K562 (cell line): ENCODE results near the gene SLC35F5. TPM values are rescaled to one million over a fixed set of nuclear protein-coding genes. Genes with fewer than 3 reads are reported as not detected.

Experiments used
- BCLAF1 ChIP-seq, 2 experiments: fragments of 450-650 bp in 1 of 2; IDR thresholded peaks; 2 replicates each; pipeline ENCODE4 v1.6.1; 2011 to 2017; ENCODE audit warnings: low read depth in 2 of 2, antibody characterized with exemption in 1 of 2, borderline replicate concordance in 1 of 2, low read length in 1 of 2, mild to moderate bottlenecking in 1 of 2, mixed read lengths in 1 of 2; ENCODE audit not compliant: control insufficient read depth in 1 of 2
- CBFB ChIP-seq: sonication (generic); formaldehyde crosslinking; IDR thresholded peaks from 2 replicates; pipeline ENCODE4 v1.4.0; 2020; ENCODE audit warnings: mild to moderate bottlenecking, missing genetic modification reagents
- CREM ChIP-seq: IDR thresholded peaks from 2 replicates; pipeline ENCODE4 v1.6.1; 2014; ENCODE audit warnings: antibody characterized with exemption, low read depth
- E2F6 ChIP-seq, 2 experiments: IDR thresholded peaks; 2 replicates each; pipeline ENCODE4 v1.6.1; 2011; ENCODE audit warnings: borderline replicate concordance in 1 of 2, control low read depth in 1 of 2, low read depth in 1 of 2, low read length in 1 of 2, mild to moderate bottlenecking in 1 of 2, mixed read lengths in 1 of 2, moderate library complexity in 1 of 2; ENCODE audit not compliant: insufficient read depth in 1 of 2, insufficient read length in 1 of 2, poor library complexity in 1 of 2, severe bottlenecking in 1 of 2; ENCODE audit errors: extremely low read depth in 1 of 2
- ELK3 ChIP-seq: fragments of 450-650 bp; formaldehyde crosslinking; IDR thresholded peaks from 2 replicates; pipeline ENCODE4 v1.4.0; 2020; ENCODE audit warnings: mild to moderate bottlenecking
- ETV1 ChIP-seq: fragments of 450-650 bp; conservative IDR thresholded peaks from 2 replicates; pipeline ENCODE4 v1.6.1; 2016; ENCODE audit warnings: missing genetic modification characterization, control low read depth, low read depth, missing compliant biosample characterization
- ID3 ChIP-seq, 2 experiments: fragments of 250-450 bp in 1 of 2; fragments of 450-650 bp in 1 of 2; sonication (Bioruptor Pico) in 1 of 2; IDR thresholded peaks; 2 replicates each; pipeline versions ENCODE4 v1.6.1 to v1.8.0; 2016 to 2021; ENCODE audit warnings: mild to moderate bottlenecking in 2 of 2, moderate library complexity in 2 of 2, missing compliant biosample characterization in 1 of 2, missing genetic modification characterization in 1 of 2
- MAFG ChIP-seq: fragments of 450-650 bp; conservative IDR thresholded peaks from 2 replicates; pipeline ENCODE4 v1.6.1; 2016; ENCODE audit warnings: missing genetic modification characterization, missing compliant biosample characterization
- MTA2 ChIP-seq: fragments of 450-650 bp; IDR thresholded peaks from 2 replicates; pipeline ENCODE4 v1.6.1; 2016; ENCODE audit warnings: low read depth
- MYNN ChIP-seq, 2 experiments: sonication (generic); formaldehyde crosslinking in 1 of 2; IDR thresholded peaks; 2 replicates each; pipeline versions ENCODE4 v1.5.0 to v1.6.1; 2016 to 2020; ENCODE audit warnings: antibody characterized with exemption in 1 of 2, missing genetic modification reagents in 1 of 2
- NUFIP1 ChIP-seq: fragments of 450-650 bp; IDR thresholded peaks from 2 replicates; pipeline ENCODE4 v1.6.1; 2018; ENCODE audit not compliant: partially characterized antibody
- SIN3B ChIP-seq: fragments of 450-650 bp; IDR thresholded peaks from 2 replicates; pipeline ENCODE4 v1.6.1; 2017; ENCODE audit warnings: low read depth, mild to moderate bottlenecking, moderate library complexity
- SPI1 ChIP-seq: IDR thresholded peaks from 2 replicates; pipeline ENCODE4 v1.6.1; 2011; ENCODE audit warnings: low read depth, low read length, control low read depth, borderline replicate concordance
- TAF7 ChIP-seq: fragments of 450-650 bp; IDR thresholded peaks from 2 replicates; pipeline ENCODE4 v1.6.1; 2016; ENCODE audit warnings: missing genetic modification characterization, missing compliant biosample characterization
- THRAP3 ChIP-seq: fragments of 450-650 bp; IDR thresholded peaks from 2 replicates; pipeline ENCODE4 v1.6.1; 2016; ENCODE audit warnings: mild to moderate bottlenecking, inconsistent platforms, borderline replicate concordance
- ZBTB7A ChIP-seq: IDR thresholded peaks from 2 replicates; pipeline ENCODE4 v1.6.1; 2011; ENCODE audit warnings: low read depth, mild to moderate bottlenecking, low read length, moderate library complexity, borderline replicate concordance; ENCODE audit not compliant: control insufficient read depth
- ZNF668 ChIP-seq: fragments of 250-450 bp; sonication (Bioruptor Pico); IDR thresholded peaks from 2 replicates; pipeline ENCODE4 v1.8.0; 2022; ENCODE audit warnings: mild to moderate bottlenecking, inconsistent platforms
- ZNF75A ChIP-seq: fragments of 450-650 bp; formaldehyde crosslinking; IDR thresholded peaks from 2 replicates; pipeline ENCODE4 v1.4.0; 2020; ENCODE audit warnings: mild to moderate bottlenecking
- polyA plus RNA-seq, 8 experiments: library from polyadenylated mRNA; depleted of rRNA in 4 of 8; stranded (reverse) in 5 of 8; unstranded in 3 of 8; fragments of >200 nt; fragmentation: Nextera tagmentation in 2 of 8; fragmentation: Illumina TruSeq in 1 of 8; extraction: Ambion mirVana in 2 of 8; extraction: Trizol in 1 of 8; gene quantifications; 2 replicates each; pipeline versions ENCODE4 v1.2.1 to v1.2.3, GENCODE V29; 2011 to 2014; ENCODE audit warnings: inconsistent platforms in 1 of 8, missing spikeins in 1 of 8
- total RNA-seq, 7 experiments: library from RNA; depleted of rRNA in 6 of 7; stranded (reverse); fragments of >200 nt in 6 of 7; fragmentation: Illumina TruSeq in 2 of 7; extraction: Trizol in 2 of 7; gene quantifications; 2 replicates each; pipeline versions ENCODE4 v1.2.1 to v1.2.3, GENCODE V29; 2011 to 2021; ENCODE audit warnings: low replicate concordance in 1 of 7
- TF ChIP-seq, protein P1 (sequence below): fragments of 450-650 bp; IDR thresholded peaks from 2 replicates; pipeline ENCODE4 v1.6.1; 2016; ENCODE audit warnings: mild to moderate bottlenecking

SLC35F5 gene
- total and polyA plus RNA-seq, 9 of the 15 experiments (the other 6 are each of a cell fraction or from before 2014, with no cell fraction given) = 4.9 to 50.7 (median 30.5) TPM

DNA sequence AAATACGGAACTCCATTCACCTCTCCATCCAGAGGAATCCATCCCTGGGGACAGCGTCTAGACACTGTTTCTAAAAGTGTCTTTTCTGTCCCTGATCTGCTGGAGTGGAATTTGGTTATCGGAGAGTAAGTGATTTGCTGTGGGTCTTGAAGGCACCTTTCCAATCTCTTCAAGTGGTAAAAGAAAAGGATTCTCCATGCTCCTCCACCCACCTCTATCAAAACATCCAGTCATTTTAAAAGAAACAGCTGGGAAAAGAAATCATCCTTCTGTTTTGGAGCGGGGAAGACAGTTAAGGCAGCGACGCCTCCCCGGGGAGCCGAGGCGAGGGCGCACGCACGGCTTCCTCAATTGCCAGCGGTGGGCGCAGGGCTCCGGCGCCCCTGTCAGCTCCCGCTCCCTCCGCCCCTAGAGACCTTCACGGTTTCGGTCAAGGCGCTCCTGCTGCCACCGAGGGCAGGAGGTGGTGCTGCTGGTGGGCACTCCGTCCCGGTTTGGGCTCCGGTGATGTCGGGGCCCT lies 547 bp downstream of the SLC35F5 start (continued):
- 0 out of 2 replicates have a peak, but pooled peaks have one; percentile 13 for TF ChIP-seq SPI1
- TF ChIP-seq SIN3B = 0 out of 2 replicates have a peak, but pooled peaks have one; percentile 16
- TF ChIP-seq ETV1 (tag) = no peak
- TF ChIP-seq ID3 (CRISPR knock-in tag; IDR thresholded peaks at IDR 0.05) = no peak
- TF ChIP-seq ID3 (tag; IDR thresholded peaks at IDR 0.05) = peak; percentile 47; the same call in 1 of the 2 replicates
- TF ChIP-seq ZNF668 (CRISPR knock-in tag) = no peak
- TF ChIP-seq E2F6 (IDR thresholded peaks at IDR 0.05; ENCODE audit: borderline replicate concordance in 1 of 2, extremely low read depth in 1 of 2, insufficient read depth in 1 of 2, insufficient read length in 1 of 2, low read depth in 1 of 2, low read length in 1 of 2, poor library complexity in 1 of 2, severe bottlenecking in 1 of 2) = no peak
- no peak for TF ChIP-seq ELK3 (CRISPR knock-in tag)
- TF ChIP-seq TAF7 = no peak
- no peak for TF ChIP-seq MAFG (tag)
- TF ChIP-seq NUFIP1 = no peak
- TF ChIP-seq MYNN (IDR thresholded peaks at IDR 0.05) = peak; percentile 9; the same call in 1 of the 2 replicates
- TF ChIP-seq MYNN (CRISPR knock-in tag; IDR thresholded peaks at IDR 0.05) = no peak
- TF ChIP-seq, protein P1, sequence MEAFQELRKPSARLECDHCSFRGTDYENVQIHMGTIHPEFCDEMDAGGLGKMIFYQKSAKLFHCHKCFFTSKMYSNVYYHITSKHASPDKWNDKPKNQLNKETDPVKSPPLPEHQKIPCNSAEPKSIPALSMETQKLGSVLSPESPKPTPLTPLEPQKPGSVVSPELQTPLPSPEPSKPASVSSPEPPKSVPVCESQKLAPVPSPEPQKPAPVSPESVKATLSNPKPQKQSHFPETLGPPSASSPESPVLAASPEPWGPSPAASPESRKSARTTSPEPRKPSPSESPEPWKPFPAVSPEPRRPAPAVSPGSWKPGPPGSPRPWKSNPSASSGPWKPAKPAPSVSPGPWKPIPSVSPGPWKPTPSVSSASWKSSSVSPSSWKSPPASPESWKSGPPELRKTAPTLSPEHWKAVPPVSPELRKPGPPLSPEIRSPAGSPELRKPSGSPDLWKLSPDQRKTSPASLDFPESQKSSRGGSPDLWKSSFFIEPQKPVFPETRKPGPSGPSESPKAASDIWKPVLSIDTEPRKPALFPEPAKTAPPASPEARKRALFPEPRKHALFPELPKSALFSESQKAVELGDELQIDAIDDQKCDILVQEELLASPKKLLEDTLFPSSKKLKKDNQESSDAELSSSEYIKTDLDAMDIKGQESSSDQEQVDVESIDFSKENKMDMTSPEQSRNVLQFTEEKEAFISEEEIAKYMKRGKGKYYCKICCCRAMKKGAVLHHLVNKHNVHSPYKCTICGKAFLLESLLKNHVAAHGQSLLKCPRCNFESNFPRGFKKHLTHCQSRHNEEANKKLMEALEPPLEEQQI = no peak
- 0 out of 4 replicates have a peak, but pooled peaks of 1 of the 2 experiments have one; percentile 17 for TF ChIP-seq BCLAF1 (IDR thresholded peaks at IDR 0.05; ENCODE audit: borderline replicate concordance in 1 of 2, control insufficient read depth in 1 of 2, low read depth in 2 of 2, low read length in 1 of 2)
- no peak for TF ChIP-seq ZNF75A
- TF ChIP-seq MTA2 = no peak
- 0 out of 2 replicates have a peak, but pooled peaks have one; percentile 57 for TF ChIP-seq CBFB (CRISPR knock-in tag)
- TF ChIP-seq ZBTB7A = peak; percentile 56; the same call in 1 of the 2 replicates
- TF ChIP-seq CREM = no peak
- TF ChIP-seq THRAP3 = no peak
